HepG2 (cell line): ENCODE results near the gene STMN1. TPM values are rescaled to one million over a fixed set of nuclear protein-coding genes. Genes with fewer than 3 reads are reported as not detected.

ENCODE experiments used
- ETS1 ChIP-seq: sonication (generic); formaldehyde crosslinking; IDR thresholded peaks from 2 replicates; pipeline ENCODE4 v1.4.0; 2020; ENCODE audit warnings: missing genetic modification reagents
- EZH2 ChIP-seq: conservative IDR thresholded peaks from 2 replicates; pipeline ENCODE4 v1.6.1; 2012; ENCODE audit warnings: mild to moderate bottlenecking, low read depth, low read length, moderate library complexity
- FOXA3 ChIP-seq: IDR thresholded peaks from 2 replicates; pipeline ENCODE4 v1.6.1; 2016; ENCODE audit warnings: missing genetic modification reagents, missing compliant biosample characterization
- HMGXB3 ChIP-seq: sonication (generic); formaldehyde crosslinking; IDR thresholded peaks from 2 replicates; pipeline ENCODE4 v1.4.0; 2020; ENCODE audit warnings: missing genetic modification reagents, borderline replicate concordance
- HNF1A ChIP-seq, 2 experiments: sonication (generic) in 1 of 2; formaldehyde crosslinking in 1 of 2; IDR thresholded peaks; 2 replicates each; pipeline versions ENCODE4 v1.4.0 to v1.6.1; 2016 to 2020; ENCODE audit warnings: borderline replicate concordance in 1 of 2, low read depth in 1 of 2, mild to moderate bottlenecking in 1 of 2, missing genetic modification reagents in 1 of 2
- KDM4B ChIP-seq: sonication (generic); formaldehyde crosslinking; IDR thresholded peaks from 2 replicates; pipeline ENCODE4 v1.4.0; 2020; ENCODE audit warnings: missing genetic modification reagents
- NRL ChIP-seq: sonication (generic); formaldehyde crosslinking; IDR thresholded peaks from 2 replicates; pipeline ENCODE4 v1.5.0; 2020; ENCODE audit warnings: missing genetic modification reagents, mild to moderate bottlenecking, moderate library complexity, borderline replicate concordance
- ZBTB25 ChIP-seq: IDR thresholded peaks from 2 replicates; pipeline ENCODE4 v1.6.1; 2018; ENCODE audit warnings: missing genetic modification reagents
- ZBTB37 ChIP-seq: sonication (generic); formaldehyde crosslinking; IDR thresholded peaks from 2 replicates; pipeline ENCODE4 v1.4.0; 2020; ENCODE audit warnings: mild to moderate bottlenecking, missing genetic modification reagents
- ZNF503 ChIP-seq: sonication (generic); formaldehyde crosslinking; IDR thresholded peaks from 2 replicates; pipeline ENCODE4 v1.4.0; 2020; ENCODE audit warnings: missing genetic modification reagents
- ZNF552 ChIP-seq: sonication (generic); formaldehyde crosslinking; IDR thresholded peaks from 2 replicates; pipeline ENCODE4 v1.9.0; 2022; ENCODE audit warnings: missing genetic modification reagents, mild to moderate bottlenecking, borderline replicate concordance
- polyA plus RNA-seq, 8 experiments: library from polyadenylated mRNA; depleted of rRNA in 3 of 8; stranded (reverse) in 7 of 8; unstranded in 1 of 8; fragments of >200 nt; fragmentation: Illumina TruSeq in 4 of 8; extraction: Trizol in 4 of 8; gene quantifications; 2 replicates each; pipeline versions ENCODE4 v1.2.1 to v1.2.3, GENCODE V29; 2011 to 2016; ENCODE audit warnings: low read depth in 4 of 8, missing spikeins in 1 of 8, mixed read lengths in 1 of 8; ENCODE audit not compliant: insufficient read depth in 1 of 8
- total RNA-seq, 5 experiments: library from RNA; depleted of rRNA; stranded (reverse); fragments of >200 nt; fragmentation: Illumina TruSeq; extraction: Trizol; gene quantifications; 2 replicates each; pipeline ENCODE4 v1.2.3, GENCODE V29; 2016; ENCODE audit warnings: low read depth in 1 of 5

Gene STMN1
- total and polyA plus RNA-seq, 2 of the 13 experiments (the other 11 are each of a cell fraction or from before 2014, with no cell fraction given): 45.9 to 409 TPM

- TF ChIP-seq ZBTB25 (CRISPR knock-in tag) (peak; percentile 76; the same call in 1 of the 2 replicates), ZBTB37 (CRISPR knock-in tag) (no peak), HMGXB3 (CRISPR knock-in tag) (no peak), ETS1 (CRISPR knock-in tag) (no peak), NRL (peak; percentile 19; the same call in 1 of the 2 replicates), ZNF503 (CRISPR knock-in tag) (peak; percentile 83), FOXA3 (CRISPR knock-in tag) (peak; percentile 50; the same call in 1 of the 2 replicates), EZH2 (no peak), ZNF552 (CRISPR knock-in tag) (no peak), KDM4B (0 out of 2 replicates have a peak, but pooled peaks have one; percentile 19), HNF1A (IDR thresholded peaks at IDR 0.05; ENCODE audit: low read depth) (no peak), HNF1A (CRISPR knock-in tag; IDR thresholded peaks at IDR 0.05; ENCODE audit: borderline replicate concordance) (peak; percentile 61; the same call in 1 of the 2 replicates)
Measured at GRCh38 chr1:25858906-25859789, 47.1 kb downstream of the STMN1 start, which contains the start of gene AUNIP (continued).
